Measurements from ENCODE around the gene TAX1BP1. TPM values are rescaled to one million over a fixed set of nuclear protein-coding genes. Genes with fewer than 3 reads are reported as not detected.
A peak's percentile ranks its signal among the peaks of the same experiment; 100 is the strongest.

Gene TAX1BP1
- total RNA-seq, 1 experiment from 2014 or later = 190 TPM

GRCh38 chr7:27750316-27750715 is 10.4 kb downstream of the TAX1BP1 start:
- TF ChIP-seq CTCF (IDR thresholded peaks at IDR 0.05; ENCODE audit: unreplicated experiment) = no peak
- no TSS peak for BruUV-seq (replicated peaks)
- CTCF ChIA-PET = interaction anchor here (0.6 kb wide), 1 partner anchor 171 kb away, joined by 3 read pairs; no protein-coding TSS in a partner anchor
- Mint-ChIP-seq H3K4me1 (ENCODE audit: low read depth, unreplicated experiment) (peaks cover 30% of the 10 kb centered on the region), H3K36me3 (ENCODE audit: insufficient read depth, unreplicated experiment) (peaks cover 45% of the 10 kb centered on the region), H3K27ac (ENCODE audit: unreplicated experiment) (peak overlapping the region; percentile 11), H3K27me3 (ENCODE audit: unreplicated experiment) (no peaks in the 10 kb centered on the region), H3K4me3 (ENCODE audit: low read depth, unreplicated experiment) (no peak overlapping the region), H3K9me3 (ENCODE audit: low read depth, unreplicated experiment) (no peaks in the 10 kb centered on the region)
- intact Hi-C loops (cut with micrococcal nuclease; ENCODE audit: unreplicated experiment) = no loop called here
- DNase-seq = no peak

DNA sequence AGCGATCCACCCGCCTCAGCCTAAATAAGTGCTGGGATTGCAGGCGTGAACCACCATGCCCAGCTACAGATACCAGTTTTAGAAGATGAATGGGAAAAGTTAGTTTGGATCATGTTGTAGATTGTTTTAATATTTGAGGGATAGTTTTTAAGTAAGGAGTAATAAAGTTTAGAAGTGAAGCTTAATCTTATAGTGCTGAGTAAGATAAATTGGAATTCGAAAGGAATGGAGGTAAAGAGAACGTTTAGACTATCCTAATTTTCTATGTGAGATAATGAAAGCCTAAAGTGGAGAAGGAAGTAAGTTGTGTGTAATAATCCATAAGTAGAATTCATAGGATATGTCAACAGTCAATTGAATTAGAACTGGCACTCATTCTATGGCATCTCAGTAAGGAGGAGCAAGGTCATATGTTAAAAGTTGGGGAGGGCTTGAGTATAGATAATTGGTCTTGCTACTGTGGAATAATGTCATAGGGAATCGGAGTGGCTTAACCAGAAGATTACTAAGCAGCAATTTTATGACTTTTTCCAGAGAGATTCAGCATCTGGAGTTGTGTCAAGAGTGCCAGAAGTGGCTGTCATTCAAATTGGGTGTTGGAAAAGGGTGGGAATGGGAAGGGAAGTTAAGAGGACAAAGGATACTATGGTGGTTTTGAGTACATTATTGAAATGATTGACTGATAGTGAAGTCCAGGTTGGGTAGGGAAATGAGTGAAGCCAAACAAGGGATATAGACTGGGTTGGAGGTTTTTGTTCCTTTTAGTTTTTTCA is 12.1 kb downstream of the TAX1BP1 start:
- Mint-ChIP-seq H3K27me3 (ENCODE audit: unreplicated experiment) (no peaks in the 10 kb centered on the region), H3K9me3 (ENCODE audit: low read depth, unreplicated experiment) (no peaks in the 10 kb centered on the region), H3K4me1 (ENCODE audit: low read depth, unreplicated experiment) (peaks cover 20% of the 10 kb centered on the region), H3K4me3 (ENCODE audit: low read depth, unreplicated experiment) (no peak overlapping the region), H3K36me3 (ENCODE audit: insufficient read depth, unreplicated experiment) (peaks cover 46% of the 10 kb centered on the region), H3K27ac (ENCODE audit: unreplicated experiment) (no peak overlapping the region)
- no peak for TF ChIP-seq CTCF (IDR thresholded peaks at IDR 0.05; ENCODE audit: unreplicated experiment)
- CTCF ChIA-PET = no interaction called here
- intact Hi-C loops (cut with micrococcal nuclease; ENCODE audit: unreplicated experiment) = no loop called here
- BruUV-seq (replicated peaks) = no TSS peak
- no peak for DNase-seq

GRCh38 chr7:27753863-27754262 is 13.9 kb downstream of the TAX1BP1 start:
- intact Hi-C loops (cut with micrococcal nuclease; ENCODE audit: unreplicated experiment) = no loop called here
- BruUV-seq (replicated peaks) = no TSS peak
- H3K27ac Mint-ChIP-seq (ENCODE audit: unreplicated experiment) = no peak overlapping the region
- no peak overlapping the region for H3K4me3 Mint-ChIP-seq (ENCODE audit: low read depth, unreplicated experiment)
- H3K4me1 Mint-ChIP-seq (ENCODE audit: low read depth, unreplicated experiment) = peaks cover 9% of the 10 kb centered on the region
- DNase-seq = no peak
- peaks cover 41% of the 10 kb centered on the region for H3K36me3 Mint-ChIP-seq (ENCODE audit: insufficient read depth, unreplicated experiment)
- H3K27me3 Mint-ChIP-seq (ENCODE audit: unreplicated experiment) = no peaks in the 10 kb centered on the region
- no peaks in the 10 kb centered on the region for H3K9me3 Mint-ChIP-seq (ENCODE audit: low read depth, unreplicated experiment)
- CTCF ChIA-PET = no interaction called here
- TF ChIP-seq CTCF (IDR thresholded peaks at IDR 0.05; ENCODE audit: unreplicated experiment) = no peak

GRCh38 chr7:27756298-27756697 is 16.3 kb downstream of the TAX1BP1 start:
- peaks cover 12% of the 10 kb centered on the region for H3K4me1 Mint-ChIP-seq (ENCODE audit: low read depth, unreplicated experiment)
- H3K27me3 Mint-ChIP-seq (ENCODE audit: unreplicated experiment) = no peaks in the 10 kb centered on the region
- no peak for DNase-seq
- intact Hi-C loops (cut with micrococcal nuclease; ENCODE audit: unreplicated experiment) = no loop called here
- peaks cover 19% of the 10 kb centered on the region for H3K36me3 Mint-ChIP-seq (ENCODE audit: insufficient read depth, unreplicated experiment)
- H3K4me3 Mint-ChIP-seq (ENCODE audit: low read depth, unreplicated experiment) = no peak overlapping the region
- BruUV-seq (replicated peaks) = no TSS peak
- H3K9me3 Mint-ChIP-seq (ENCODE audit: low read depth, unreplicated experiment) = peaks cover under 1% of the 10 kb centered on the region
- TF ChIP-seq CTCF (IDR thresholded peaks at IDR 0.05; ENCODE audit: unreplicated experiment) = no peak
- H3K27ac Mint-ChIP-seq (ENCODE audit: unreplicated experiment) = no peak overlapping the region
- CTCF ChIA-PET = no interaction called here
